GM21737 (cell line): Measurements from ENCODE around the gene TSACC.
A peak's percentile ranks its signal among the peaks of the same experiment; 100 is the strongest.
"Not testable (repeated sequence)": the region's sequence is repeated elsewhere in the genome, so short reads cannot be mapped to it uniquely, and the experiment has no call there.

Source experiments
- ATAC-seq: cut with Tn5 transposase; IDR thresholded peaks from one replicate; pipeline ENCODE4 v1.9.1; 2021; ENCODE audit warnings: mild to moderate bottlenecking, moderate library complexity; ENCODE audit not compliant: unreplicated experiment

Gene TSACC

GRCh38 chr1:156338180-156338976 is at the start of gene TSACC, which contains the start of gene CCT3:
TSS of gene TSACC (plus strand) at chr1:156338526. CDS start at chr1:156339758, 1,232 bp downstream.
TSS of gene CCT3 (minus strand) at chr1:156338292. CDS start at chr1:156338184, 108 bp downstream.
- ATAC-seq: peak; percentile 86

GRCh38 chr1:156289857-156290256 is 48.5 kb upstream of the TSACC start:
- no peak for ATAC-seq

DNA sequence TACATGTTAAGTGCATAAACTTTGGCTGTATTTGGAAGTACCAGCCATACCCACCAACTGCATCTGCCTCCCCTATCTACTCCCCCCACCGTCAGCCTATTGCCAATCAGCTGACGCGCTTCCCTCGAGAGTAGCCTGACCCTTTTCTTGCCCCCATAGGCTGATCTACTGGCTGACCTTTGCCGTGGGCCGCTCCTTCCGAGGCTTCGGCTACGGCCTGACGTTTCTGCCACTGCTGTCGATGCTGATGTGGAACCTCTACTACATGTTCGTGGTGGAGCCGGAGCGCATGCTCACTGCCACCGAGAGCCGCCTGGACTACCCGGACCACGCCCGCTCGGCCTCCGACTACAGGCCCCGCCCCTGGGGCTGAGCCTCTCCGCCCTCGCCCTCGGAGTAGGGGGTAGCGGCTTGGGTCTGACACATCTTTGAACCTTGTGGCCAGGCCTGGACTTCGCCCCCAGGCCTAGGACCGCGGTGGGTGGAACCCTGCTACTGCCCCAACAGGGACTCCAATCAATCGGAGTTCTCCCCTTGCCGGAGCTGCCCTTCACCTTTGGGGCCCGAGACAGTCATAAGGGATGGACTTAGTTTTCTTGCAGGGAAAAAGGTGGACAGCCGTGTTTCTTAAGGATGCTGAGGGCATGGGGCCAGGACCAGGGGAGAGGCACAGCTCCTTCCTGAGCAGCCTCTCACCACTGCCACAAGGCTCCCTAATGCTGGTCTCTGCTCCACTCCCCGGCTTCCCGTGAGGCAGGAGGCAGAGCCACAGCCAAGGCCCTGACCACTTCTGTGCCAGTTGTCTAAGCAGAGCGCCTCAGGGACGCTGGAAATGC is 46.9 kb upstream of the TSACC start:
- no peak for ATAC-seq

GRCh38 chr1:156293098-156293434 is 45.3 kb upstream of the TSACC start:
- no peak for ATAC-seq

GRCh38 chr1:156293895-156294294 is 44.4 kb upstream of the TSACC start:
- ATAC-seq: no peak

DNA sequence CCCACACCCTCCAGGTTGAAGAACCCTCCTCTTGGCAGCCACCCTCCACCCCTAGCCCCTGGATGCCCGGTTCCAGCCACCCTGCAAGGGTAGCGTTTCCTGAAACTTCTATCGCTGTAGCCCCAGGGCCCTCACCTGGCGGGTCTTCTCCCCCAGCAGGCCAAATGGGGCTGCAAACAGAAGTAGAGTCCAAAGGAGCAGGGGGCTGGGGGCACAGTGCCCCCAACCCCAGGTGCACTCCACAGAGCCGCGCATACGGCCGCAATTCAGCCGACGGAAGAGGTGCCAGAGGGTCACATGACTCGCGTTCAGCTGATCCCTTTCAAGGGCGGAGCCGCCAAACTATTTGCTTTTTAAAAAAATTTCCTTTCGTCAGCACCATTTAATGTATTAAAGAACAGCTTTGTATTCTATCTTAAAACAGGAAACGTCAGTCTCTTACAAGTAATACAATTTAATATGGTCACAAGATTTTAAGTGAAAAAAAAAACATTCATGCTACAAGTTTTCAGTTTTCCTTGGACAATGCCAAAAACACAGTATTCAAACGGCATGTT is 42.9 kb upstream of the TSACC start, which contains the start of gene GLMP:
Gene GLMP, minus strand, starts transcription at position 289 of the 557 bp plus-strand sequence. Its CDS starts 34 bp downstream, at position 255.
- ATAC-seq: no peak

GRCh38 chr1:156298852-156299357 is 39.4 kb upstream of the TSACC start, which contains the start of gene VHLL:
TSS of gene VHLL (minus strand) at chr1:156299307. CDS start at chr1:156299189, 118 bp downstream.
- ATAC-seq: no peak

GRCh38 chr1:156303241-156303640 is 35.1 kb upstream of the TSACC start:
- ATAC-seq: no peak

DNA sequence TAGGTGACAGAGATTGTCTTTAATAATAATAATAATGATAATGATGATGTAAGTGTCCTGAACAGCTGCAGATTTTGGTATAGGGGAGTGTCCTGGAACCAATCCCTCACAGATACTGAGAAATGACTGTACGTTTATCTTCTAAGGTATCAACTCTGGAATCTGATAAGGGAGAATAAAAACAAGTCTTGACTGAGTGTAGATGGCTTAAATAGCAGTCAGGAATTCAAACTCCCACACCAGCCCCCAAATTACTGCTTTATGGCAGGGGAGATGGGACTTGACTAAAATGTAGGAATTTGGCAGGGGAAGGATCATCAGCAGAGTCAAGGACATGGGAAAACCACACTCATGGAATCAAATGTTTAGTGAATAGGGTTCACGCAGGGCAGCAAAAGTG is 33.1 kb upstream of the TSACC start:
- no peak for ATAC-seq

DNA sequence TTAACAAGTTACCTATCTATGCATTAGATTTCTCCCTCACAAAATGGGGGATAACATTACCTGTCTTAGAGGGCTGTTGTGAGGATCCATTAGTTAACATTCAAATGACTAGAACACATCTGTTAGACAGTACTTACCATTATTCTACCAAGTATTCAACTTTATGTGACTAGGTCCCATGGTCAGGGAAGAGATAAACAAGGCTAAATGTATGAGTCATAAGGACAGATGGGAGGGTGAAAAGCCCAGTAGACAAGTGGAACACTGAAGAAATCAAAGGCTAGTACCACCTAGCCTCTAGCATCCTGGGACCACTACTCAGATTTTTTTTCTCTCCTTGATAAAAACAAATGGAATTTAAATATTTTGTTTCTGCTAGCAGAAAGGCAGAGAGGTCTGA is 30.2 kb upstream of the TSACC start:
- ATAC-seq: no peak

DNA sequence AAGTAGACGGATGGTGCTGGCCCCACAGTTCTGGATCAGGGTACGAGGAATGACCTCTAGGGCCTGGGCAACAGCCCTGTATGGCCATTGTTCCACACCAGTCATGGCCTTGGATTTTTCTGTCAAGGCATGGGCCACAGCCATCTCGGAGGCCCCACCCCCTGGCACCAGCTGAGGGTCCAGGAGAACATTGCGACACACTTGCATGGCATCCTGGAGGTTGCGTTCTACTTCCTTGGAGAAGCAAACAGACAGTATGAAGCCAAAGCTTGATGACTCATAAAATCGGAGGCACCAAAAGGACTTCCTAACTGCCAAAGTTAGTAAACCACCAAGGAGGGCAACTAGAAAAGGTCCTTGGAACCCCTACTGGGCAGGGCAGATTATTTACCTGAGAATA is 27.4 kb upstream of the TSACC start:
- no peak for ATAC-seq

DNA sequence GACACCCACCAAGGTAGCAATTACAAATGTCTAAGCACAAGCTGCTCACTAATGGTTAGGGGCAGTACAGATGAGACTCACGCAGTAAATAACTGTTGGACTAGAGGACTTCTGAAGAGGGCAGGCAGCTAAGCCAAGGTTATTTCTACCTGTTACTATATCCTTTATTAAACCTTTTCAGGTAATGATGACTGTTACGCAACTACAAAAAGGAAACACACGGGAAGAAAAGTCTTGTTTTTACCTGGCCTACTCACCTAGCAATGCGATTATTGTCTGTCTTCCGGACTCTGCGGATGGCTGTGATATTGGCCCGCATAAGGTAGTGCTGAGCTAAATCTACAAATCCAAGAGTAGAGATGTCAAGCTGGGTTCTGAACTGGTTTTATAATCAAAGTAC is 21.4 kb upstream of the TSACC start:
- ATAC-seq: no peak

- ATAC-seq: no peak
Measured at GRCh38 chr1:156319664-156320063, 18.7 kb upstream of the TSACC start.

GRCh38 chr1:156320560-156320959 is 17.8 kb upstream of the TSACC start:
- no peak for ATAC-seq

DNA sequence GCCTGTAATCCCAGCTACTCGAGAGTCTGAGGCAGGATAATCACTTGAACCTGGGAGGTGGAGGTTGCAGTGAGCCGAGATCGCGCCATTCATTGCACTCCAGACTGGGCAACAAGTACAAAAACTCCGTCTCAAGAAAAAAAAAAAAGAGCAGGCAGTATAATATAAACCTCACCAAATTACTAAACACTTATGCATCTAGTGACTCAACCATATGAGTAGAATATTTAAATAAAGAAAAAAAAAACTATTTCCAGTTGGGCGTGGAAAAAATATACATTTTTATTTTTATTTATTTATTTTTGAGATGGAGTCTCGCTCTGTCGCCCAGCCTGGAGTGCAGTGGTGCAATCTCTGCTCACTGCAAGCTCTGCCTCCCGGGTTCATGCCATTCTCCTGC is 15.1 kb upstream of the TSACC start:
- not testable (repeated sequence) for ATAC-seq

DNA sequence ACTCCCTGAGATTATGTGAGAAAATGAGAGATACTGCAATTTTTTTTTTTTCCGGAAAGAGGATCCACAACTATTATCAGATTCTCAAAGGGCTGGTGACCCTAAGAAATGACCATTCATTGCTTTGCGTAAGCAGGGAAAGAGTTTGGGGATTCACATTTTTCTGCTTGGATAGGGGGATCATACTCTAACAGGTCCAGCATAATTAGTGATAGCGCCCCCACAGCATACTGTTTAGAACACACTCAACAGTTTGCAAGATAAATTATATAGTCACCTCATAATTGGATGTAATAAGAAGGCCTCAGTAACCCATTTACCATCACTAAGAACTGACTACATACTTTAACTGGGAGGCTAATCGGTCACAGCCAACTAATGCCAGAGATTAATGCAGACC is 2.1 kb upstream of the TSACC start:
- no peak for ATAC-seq

DNA sequence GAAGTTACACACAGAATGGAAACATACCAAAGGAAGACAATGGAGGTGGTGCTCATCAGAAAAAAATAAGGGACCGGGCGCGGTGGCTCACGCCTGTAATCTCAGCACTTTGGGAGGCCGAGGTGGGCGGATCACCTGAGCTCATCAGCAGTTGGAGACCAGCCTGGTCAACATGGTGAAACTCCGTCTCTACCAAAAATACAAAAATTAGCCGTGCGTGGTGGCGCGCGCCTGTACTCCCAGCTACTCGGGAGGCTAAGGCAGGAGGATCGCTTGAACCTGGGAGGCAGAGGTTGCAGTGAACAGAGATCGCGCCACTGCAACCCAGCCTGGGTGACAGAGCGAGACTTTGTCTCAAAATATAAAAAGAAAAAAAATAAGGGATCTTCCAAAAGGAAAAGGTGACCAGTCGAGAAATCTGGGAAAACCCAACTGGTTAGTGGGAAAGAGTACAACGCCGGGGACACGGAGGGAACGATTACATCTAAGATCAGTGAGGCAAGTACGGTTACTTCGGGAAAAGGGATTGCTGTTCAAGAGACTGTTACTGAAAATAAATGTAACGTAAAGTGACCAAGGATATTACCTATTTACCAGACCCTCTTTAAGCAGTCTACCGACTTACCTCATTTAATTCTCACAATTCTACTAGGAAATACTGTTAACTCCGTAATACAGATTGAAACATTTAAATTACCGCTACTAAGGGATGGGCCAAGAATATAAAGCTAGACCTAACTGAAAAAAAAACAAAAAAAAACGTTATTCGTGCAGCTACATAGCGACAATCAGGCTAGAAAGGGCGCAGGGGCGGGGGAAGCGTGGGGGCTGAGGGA is 1.1 kb upstream of the TSACC start:
- no peak for ATAC-seq

GRCh38 chr1:156337888-156338179 is 492 bp upstream of the TSACC start:
- no peak for ATAC-seq

DNA sequence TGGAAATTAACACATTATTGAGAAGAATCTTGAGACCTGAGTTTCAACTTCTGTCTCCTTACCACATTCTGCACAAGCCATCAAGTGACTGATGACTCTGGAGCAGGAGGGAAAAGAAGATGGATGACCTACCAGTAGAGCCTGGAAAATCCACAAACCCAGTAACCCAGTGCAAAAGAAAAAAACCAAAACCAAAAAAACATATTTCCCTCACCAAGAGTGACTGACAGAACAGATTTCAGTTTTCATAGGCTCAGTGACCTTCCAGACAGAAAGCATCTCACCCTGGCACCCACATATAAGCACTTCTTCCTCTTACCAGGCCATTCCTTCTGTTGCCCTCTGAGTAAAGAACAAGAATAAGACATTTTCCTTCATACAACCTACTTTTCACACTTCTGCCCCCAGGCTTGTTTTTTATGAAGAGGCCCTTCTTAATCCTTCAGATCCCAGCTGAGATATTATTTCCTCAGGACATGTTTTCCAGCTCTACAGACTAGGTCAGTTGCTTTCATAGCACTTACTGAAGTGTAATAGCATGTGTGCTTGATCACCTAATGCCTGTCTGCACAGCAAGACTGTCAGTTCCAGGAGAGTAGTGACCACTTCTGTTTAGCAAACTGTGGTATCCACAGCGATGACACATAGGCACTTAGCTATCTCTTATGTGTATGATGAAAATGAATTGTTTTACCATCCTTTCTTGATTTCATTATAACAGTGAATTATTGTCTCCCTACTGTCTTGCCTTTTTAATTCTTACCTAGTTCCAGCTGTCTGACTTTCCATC is 4.0 kb downstream of the TSACC start:
- no peak for ATAC-seq

- ATAC-seq: no peak
Measured at GRCh38 chr1:156344409-156344808, 6.1 kb downstream of the TSACC start.
